HAP-1 (cell line): ENCODE measurements around the gene OR13C2.
A peak's percentile ranks its signal among the peaks of the same experiment; 100 is the strongest.

Experiments used
- DNase-seq, 2 experiments: peaks; one replicate each; pipeline ENCODE4 v3.0.0-alpha.2; 2016 to 2020; ENCODE audit warnings: low spot score in 2 of 2
- H3K27me3 ChIP-seq: fragments of 250-450 bp; sonication (Bioruptor Pico); 2 replicates; pipeline ENCODE4 v1.5.1; 2020; ENCODE audit warnings: low read depth, mild to moderate bottlenecking, moderate library complexity
- H3K36me3 ChIP-seq: fragments of 250-450 bp; sonication (Bioruptor Pico); replicated peaks from 2 replicates; pipeline ENCODE4 v1.5.1; 2020; ENCODE audit warnings: mild to moderate bottlenecking
- H3K4me1 ChIP-seq: fragments of 250-450 bp; sonication (Bioruptor Pico); 2 replicates; pipeline ENCODE4 v1.5.1; 2020; ENCODE audit warnings: mild to moderate bottlenecking
- H3K4me3 ChIP-seq: fragments of 250-450 bp; sonication (Bioruptor Pico); 2 replicates; pipeline ENCODE4 v1.5.1; 2020; ENCODE audit warnings: mild to moderate bottlenecking, moderate library complexity
- H3K9me3 ChIP-seq: fragments of 250-450 bp; sonication (Bioruptor Pico); 2 replicates; pipeline ENCODE4 v1.5.1; 2020; ENCODE audit warnings: mild to moderate bottlenecking, moderate library complexity
- in situ Hi-C: fragments of 300-500 bp; cut with MboI; formaldehyde crosslinking; loops from 3 replicates; pipeline ENCODE4 v1.14.3; 2020; ENCODE audit warnings: low sequenced_read_pairs, inconsistent platforms, mixed read lengths

OR13C2 gene

DNA sequence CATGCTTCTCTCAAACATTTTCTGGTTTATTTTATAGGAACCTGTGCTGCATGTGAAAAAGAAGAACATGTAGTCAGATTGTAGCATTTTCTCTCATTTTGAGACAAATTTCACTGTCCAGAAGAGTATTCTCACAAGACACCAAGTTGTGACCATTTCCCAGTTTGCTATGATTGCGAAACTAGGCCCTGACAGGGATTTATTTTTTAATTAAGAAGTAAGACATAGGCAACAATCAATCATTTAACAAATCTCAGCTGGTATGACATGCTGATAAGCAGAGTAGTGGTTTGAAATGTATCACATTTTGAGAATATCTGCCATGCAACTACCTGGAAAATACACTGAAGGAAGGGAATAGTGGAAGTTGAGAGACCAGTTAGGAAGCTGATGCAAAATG, 24.9 kb downstream of the OR13C2 start:
- DNase-seq: no peak
- no peaks in the 10 kb centered on the region for H3K9me3 ChIP-seq
- H3K27me3 ChIP-seq: no peaks in the 10 kb centered on the region
- no peaks in the 10 kb centered on the region for H3K36me3 ChIP-seq
- H3K4me1 ChIP-seq: no peaks in the 10 kb centered on the region
- no peak overlapping the region for H3K4me3 ChIP-seq
- in situ Hi-C loops: no loop called here

DNA sequence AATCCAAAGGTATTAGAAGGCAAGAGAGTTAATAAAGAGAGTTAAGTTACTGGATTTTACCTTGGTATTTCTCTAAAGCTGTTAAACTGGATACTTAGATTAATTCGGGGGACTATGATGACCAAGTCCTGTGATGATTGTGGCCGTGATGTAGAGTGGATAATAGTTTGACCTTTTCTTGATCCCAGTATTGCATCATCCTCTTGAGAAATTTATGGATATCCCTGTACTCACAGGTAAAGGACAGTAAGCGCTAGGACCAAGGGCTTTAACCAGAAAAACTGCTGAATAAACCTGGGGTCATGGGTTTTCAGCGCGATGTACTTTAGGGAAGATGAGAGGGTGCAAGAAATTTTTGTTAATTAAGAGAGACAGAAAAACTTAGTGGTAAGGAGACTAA, 28.2 kb downstream of the OR13C2 start:
- H3K27me3 ChIP-seq: no peaks in the 10 kb centered on the region
- no peak for DNase-seq
- no peaks in the 10 kb centered on the region for H3K4me1 ChIP-seq
- no peaks in the 10 kb centered on the region for H3K36me3 ChIP-seq
- H3K4me3 ChIP-seq: no peak overlapping the region
- in situ Hi-C loops: no loop called here
- no peaks in the 10 kb centered on the region for H3K9me3 ChIP-seq

DNA sequence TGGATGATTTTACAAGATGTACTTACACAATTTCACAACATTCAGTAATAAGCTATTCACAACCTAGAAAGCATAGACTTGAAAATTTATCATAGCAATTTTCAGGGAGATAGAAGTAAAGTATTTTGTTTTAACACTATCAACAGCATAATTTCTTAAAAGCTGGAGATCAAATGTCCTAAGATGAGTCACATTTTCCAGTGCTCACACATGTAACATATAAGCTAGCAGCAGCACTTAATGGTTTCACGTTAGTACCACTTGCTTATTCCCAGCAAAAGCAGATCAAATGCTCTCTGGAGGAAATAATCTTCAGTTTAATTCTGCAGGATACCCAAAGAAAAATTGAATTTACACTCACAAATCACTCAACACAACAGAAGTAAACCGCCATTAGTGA, 30.0 kb downstream of the OR13C2 start:
- in situ Hi-C loops: no loop called here

DNA sequence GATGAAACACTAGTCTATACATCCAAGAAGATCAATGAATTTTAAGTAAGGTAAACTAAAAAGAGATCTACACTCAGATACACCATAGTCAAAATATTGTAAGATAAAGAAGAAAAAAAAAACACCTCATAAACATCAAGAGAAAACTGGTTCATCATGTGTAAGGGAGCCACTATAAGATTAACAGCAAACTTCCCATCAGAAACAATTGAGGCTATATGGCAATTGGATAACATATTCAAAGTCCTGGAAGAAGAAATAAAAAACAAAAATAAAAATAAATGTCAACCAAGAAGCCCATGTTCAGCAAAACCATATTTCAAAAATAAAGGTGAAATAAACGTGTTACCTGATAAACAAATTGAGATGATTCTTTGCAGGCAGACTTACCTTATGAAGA, 32.8 kb downstream of the OR13C2 start:
- no peaks in the 10 kb centered on the region for H3K36me3 ChIP-seq
- H3K9me3 ChIP-seq: no peaks in the 10 kb centered on the region
- H3K4me3 ChIP-seq: no peak overlapping the region
- no peak for DNase-seq
- in situ Hi-C loops: loop anchor here (25.0 kb wide), 1 partner anchor 90 kb away; no protein-coding TSS in a partner anchor
- H3K4me1 ChIP-seq: no peaks in the 10 kb centered on the region
- no peaks in the 10 kb centered on the region for H3K27me3 ChIP-seq

More for the DNA sequence above, 30.0 kb downstream of the OR13C2 start:
- no peak overlapping the region for H3K4me3 ChIP-seq
- no peak for DNase-seq
- H3K36me3 ChIP-seq: no peaks in the 10 kb centered on the region
- H3K4me1 ChIP-seq: no peaks in the 10 kb centered on the region
- H3K27me3 ChIP-seq: no peaks in the 10 kb centered on the region
- H3K9me3 ChIP-seq: no peaks in the 10 kb centered on the region

DNA sequence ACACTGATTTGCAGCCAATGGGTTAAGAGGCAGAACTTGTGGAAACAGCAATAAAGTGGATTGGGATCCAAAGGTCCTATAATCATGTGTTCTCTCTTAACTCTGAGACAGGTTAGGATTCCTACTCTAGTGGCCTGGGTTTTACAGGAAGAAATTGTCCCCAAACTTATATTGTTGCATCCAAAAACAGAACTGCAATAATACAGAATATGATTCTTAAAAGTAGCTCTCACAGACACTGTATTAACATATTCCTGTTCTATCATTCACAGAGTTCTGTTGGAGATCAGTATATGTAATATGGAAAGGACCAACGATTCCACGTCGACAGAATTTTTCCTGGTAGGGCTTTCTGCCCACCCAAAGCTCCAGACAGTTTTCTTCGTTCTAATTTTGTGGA, 36.6 kb downstream of the OR13C2 start, which contains the start of gene OR13C8:
Gene OR13C8 (plus strand): TSS at position 301 of the 400 bp plus-strand sequence. CDS start 0 bp downstream, at position 301.
- in situ Hi-C loops: loop anchor here (25.0 kb wide), 1 partner anchor 93 kb away; no protein-coding TSS in a partner anchor
- H3K9me3 ChIP-seq: no peaks in the 10 kb centered on the region
- H3K4me3 ChIP-seq: no peak within 1 kb of the TSS
- no peaks in the 10 kb centered on the region for H3K27me3 ChIP-seq
- H3K36me3 ChIP-seq: no peaks in the 10 kb centered on the region
- H3K4me1 ChIP-seq: no peaks in the 10 kb centered on the region
- no peak for DNase-seq

DNA sequence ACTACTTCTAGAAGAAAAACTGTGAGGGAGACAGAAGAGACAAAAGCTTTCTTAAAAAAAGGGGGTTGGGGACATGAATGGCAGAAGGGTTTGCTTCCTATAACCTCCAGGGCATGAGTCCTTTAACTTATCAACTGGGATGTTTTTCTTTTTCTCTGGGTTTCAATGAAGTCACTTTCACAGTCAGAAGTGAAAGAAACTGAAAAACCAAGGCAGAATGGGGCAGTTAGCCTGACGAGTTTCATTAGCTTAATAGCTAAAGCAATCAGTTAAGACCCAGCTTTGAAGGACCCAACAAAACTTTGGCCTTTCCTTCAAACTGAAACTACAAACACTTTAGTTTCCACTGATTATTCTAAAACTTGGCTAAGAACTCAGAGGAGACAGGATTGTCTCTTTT, 41.1 kb downstream of the OR13C2 start:
- in situ Hi-C loops: loop anchor here (25.0 kb wide), 1 partner anchor 98 kb away; no protein-coding TSS in a partner anchor

DNA sequence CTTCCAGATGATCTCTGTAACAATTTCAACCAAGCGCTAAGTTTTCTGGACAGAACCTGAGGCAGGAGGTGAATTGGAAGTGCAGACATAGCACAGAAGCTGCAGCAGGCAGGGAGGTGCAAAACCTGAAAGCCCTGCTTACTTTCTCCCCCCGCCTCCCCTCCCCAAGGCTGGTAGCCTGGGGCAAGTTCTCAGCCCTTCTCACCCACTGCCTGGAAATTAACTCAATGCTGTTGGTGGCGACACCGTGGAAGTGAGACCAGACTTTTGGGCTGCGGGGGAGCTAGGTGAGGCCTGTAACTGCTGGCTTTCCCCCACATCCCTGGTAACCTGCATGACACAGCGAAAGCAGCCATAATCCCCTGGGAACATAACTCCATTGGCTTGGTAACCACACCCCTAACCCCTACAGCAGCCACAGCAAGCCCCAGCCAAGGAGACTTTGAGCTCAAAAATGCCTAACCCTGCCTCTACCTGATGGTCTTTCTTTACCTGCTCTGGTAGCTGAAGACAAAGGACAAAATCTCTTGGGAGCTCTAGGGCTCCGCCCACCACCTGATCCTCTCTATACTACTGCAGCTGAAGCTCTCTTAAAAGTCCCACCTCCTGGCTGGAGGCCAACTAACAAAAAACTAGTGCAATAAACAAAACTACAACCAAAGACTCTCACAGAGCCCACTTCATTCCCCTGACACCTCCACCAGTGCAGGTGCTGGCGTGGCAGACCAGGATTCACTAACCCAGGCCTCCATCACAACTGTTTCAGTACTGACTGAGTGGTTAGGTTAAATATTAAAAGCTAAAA, 48.4 kb downstream of the OR13C2 start:
- in situ Hi-C loops: loop anchor here (25.0 kb wide), 1 partner anchor 105 kb away; no protein-coding TSS in a partner anchor
- H3K4me3 ChIP-seq: no peak overlapping the region
- no peaks in the 10 kb centered on the region for H3K36me3 ChIP-seq
- H3K9me3 ChIP-seq: no peaks in the 10 kb centered on the region; the same call in 1 of the 2 replicates
- peak in 1 of 2 experiments; percentile 23 for DNase-seq
- peaks cover 4% of the 10 kb centered on the region for H3K4me1 ChIP-seq
- H3K27me3 ChIP-seq: no peaks in the 10 kb centered on the region

More for the DNA sequence above, 41.1 kb downstream of the OR13C2 start:
- no peaks in the 10 kb centered on the region for H3K4me1 ChIP-seq
- no peaks in the 10 kb centered on the region for H3K36me3 ChIP-seq
- DNase-seq: no peak
- H3K4me3 ChIP-seq: no peak overlapping the region
- H3K9me3 ChIP-seq: no peaks in the 10 kb centered on the region
- H3K27me3 ChIP-seq: no peaks in the 10 kb centered on the region

DNA sequence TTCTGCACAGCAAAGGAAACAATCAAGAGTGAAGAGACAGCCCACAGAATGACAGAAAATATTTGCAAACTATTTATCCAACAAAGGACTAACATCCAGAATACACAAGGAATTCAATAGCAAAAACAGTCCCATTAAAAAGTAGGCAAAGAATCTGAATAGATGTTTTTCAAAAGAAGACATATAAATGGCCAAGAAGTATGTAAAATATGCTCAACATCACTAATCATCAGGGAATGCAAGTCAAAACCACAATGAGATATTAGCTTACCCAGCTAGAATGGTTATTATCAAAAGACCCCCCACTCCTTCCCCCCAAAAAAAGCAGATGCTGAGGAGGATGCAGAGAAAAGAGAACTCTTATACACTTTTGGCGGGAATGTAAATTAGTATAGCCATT, 49.9 kb downstream of the OR13C2 start:
- Histone ChIP-seq H3K36me3 (no peaks in the 10 kb centered on the region), H3K4me1 (peaks cover 4% of the 10 kb centered on the region), H3K9me3 (no peaks in the 10 kb centered on the region; the same call in 1 of the 2 replicates), H3K4me3 (no peak overlapping the region), H3K27me3 (no peaks in the 10 kb centered on the region)
- peak in 1 of 2 experiments; percentile 14 for DNase-seq
- in situ Hi-C loops: loop anchor here (25.0 kb wide), 1 partner anchor 107 kb away; no protein-coding TSS in a partner anchor
